ENCODE data around the gene SMARCAL1.

The SMARCAL1 gene

GRCh38 chr2:216486708-216487107 is 74.4 kb downstream of the SMARCAL1 start:
- TF ChIP-seq RAD21 (IDR thresholded peaks at IDR 0.05; ENCODE audit: low read depth) = no peak
- no peak for TF ChIP-seq ZBTB7A (IDR thresholded peaks at IDR 0.05; ENCODE audit: low read depth)
- no peak for TF ChIP-seq TEAD4 (IDR thresholded peaks at IDR 0.05)
- TF ChIP-seq REST (IDR thresholded peaks at IDR 0.05; ENCODE audit: low read depth) = no peak
- TF ChIP-seq CREB1 (IDR thresholded peaks at IDR 0.05; ENCODE audit: low read depth) = no peak
- TF ChIP-seq MAX (IDR thresholded peaks at IDR 0.05) = no peak
- TF ChIP-seq YY1 (IDR thresholded peaks at IDR 0.05; ENCODE audit: low read depth) = no peak
- no peak for TF ChIP-seq CEBPB (IDR thresholded peaks at IDR 0.05)
- TF ChIP-seq NFIC (IDR thresholded peaks at IDR 0.05) = no peak
- no peak for TF ChIP-seq EP300 (IDR thresholded peaks at IDR 0.05; ENCODE audit: borderline replicate concordance)
- TF ChIP-seq USF1 (IDR thresholded peaks at IDR 0.05) = no peak
- no peak for TF ChIP-seq FOXM1 (IDR thresholded peaks at IDR 0.05; ENCODE audit: borderline replicate concordance, low read depth)
- no peak for TF ChIP-seq TCF12 (IDR thresholded peaks at IDR 0.05; ENCODE audit: low read depth)
- TF ChIP-seq TAF1 (IDR thresholded peaks at IDR 0.05; ENCODE audit: low read depth) = no peak

GRCh38 chr2:216490061-216490460 is 77.8 kb downstream of the SMARCAL1 start:
- TF ChIP-seq YY1 (IDR thresholded peaks at IDR 0.05; ENCODE audit: low read depth) = no peak
- TF ChIP-seq RAD21 (IDR thresholded peaks at IDR 0.05; ENCODE audit: low read depth) = no peak
- TF ChIP-seq ZBTB7A (IDR thresholded peaks at IDR 0.05; ENCODE audit: low read depth) = no peak
- TF ChIP-seq TEAD4 (IDR thresholded peaks at IDR 0.05) = no peak

- TF ChIP-seq YY1 (IDR thresholded peaks at IDR 0.05; ENCODE audit: low read depth) (no peak), CREB1 (IDR thresholded peaks at IDR 0.05; ENCODE audit: low read depth) (no peak), FOXM1 (IDR thresholded peaks at IDR 0.05; ENCODE audit: borderline replicate concordance, low read depth) (no peak), USF1 (IDR thresholded peaks at IDR 0.05) (no peak), REST (IDR thresholded peaks at IDR 0.05; ENCODE audit: low read depth) (no peak), TEAD4 (IDR thresholded peaks at IDR 0.05) (no peak)
Observed at GRCh38 chr2:216491793-216492596, 79.7 kb downstream of the SMARCAL1 start.

GRCh38 chr2:216492597-216493333 is 80.5 kb downstream of the SMARCAL1 start:
- TF ChIP-seq TAF1 (IDR thresholded peaks at IDR 0.05; ENCODE audit: low read depth) (no peak), REST (IDR thresholded peaks at IDR 0.05; ENCODE audit: low read depth) (no peak), RAD21 (IDR thresholded peaks at IDR 0.05; ENCODE audit: low read depth) (no peak), TEAD4 (IDR thresholded peaks at IDR 0.05) (no peak)

GRCh38 chr2:216493334-216493685 is 81.0 kb downstream of the SMARCAL1 start:
- TF ChIP-seq FOXM1 (IDR thresholded peaks at IDR 0.05; ENCODE audit: borderline replicate concordance, low read depth) (no peak), ZBTB7A (IDR thresholded peaks at IDR 0.05; ENCODE audit: low read depth) (no peak), CREB1 (IDR thresholded peaks at IDR 0.05; ENCODE audit: low read depth) (no peak), TCF12 (IDR thresholded peaks at IDR 0.05; ENCODE audit: low read depth) (no peak), EP300 (IDR thresholded peaks at IDR 0.05; ENCODE audit: borderline replicate concordance) (no peak), CEBPB (IDR thresholded peaks at IDR 0.05) (no peak), TAF1 (IDR thresholded peaks at IDR 0.05; ENCODE audit: low read depth) (no peak), REST (IDR thresholded peaks at IDR 0.05; ENCODE audit: low read depth) (no peak), MAX (IDR thresholded peaks at IDR 0.05) (no peak), NFIC (IDR thresholded peaks at IDR 0.05) (no peak), RAD21 (IDR thresholded peaks at IDR 0.05; ENCODE audit: low read depth) (no peak), TEAD4 (IDR thresholded peaks at IDR 0.05) (no peak), YY1 (IDR thresholded peaks at IDR 0.05; ENCODE audit: low read depth) (no peak), EGR1 (IDR thresholded peaks at IDR 0.05) (no peak), USF1 (IDR thresholded peaks at IDR 0.05) (no peak)

Data from Ishikawa (cell line).